ENCODE data around the gene LIX1L. TPM values are rescaled to one million over a fixed set of nuclear protein-coding genes. Genes with fewer than 3 reads are reported as not detected.

The LIX1L gene
- total and polyA plus RNA-seq, 2 of the 13 experiments (the other 11 are each of a cell fraction or from before 2014, with no cell fraction given): 8.1 to 24.9 TPM

GRCh38 chr1:145918144-145918991, 39.4 kb downstream of the LIX1L start, which contains the start of gene PEX11B (continued):
- TF ChIP-seq ZNF609 (CRISPR knock-in tag; IDR thresholded peaks at IDR 0.05; ENCODE audit: borderline replicate concordance) (0 out of 2 replicates have a peak, but pooled peaks have one; percentile 43), NAIF1 (CRISPR knock-in tag; IDR thresholded peaks at IDR 0.05; ENCODE audit: borderline replicate concordance) (no peak; the same call in 1 of the 2 replicates), ZNF580 (CRISPR knock-in tag; IDR thresholded peaks at IDR 0.05; ENCODE audit: borderline replicate concordance, low read depth) (no peak), ZNF20 (CRISPR knock-in tag; IDR thresholded peaks at IDR 0.05) (no peak), DMTF1 (CRISPR knock-in tag; IDR thresholded peaks at IDR 0.05) (no peak), ZNF484 (CRISPR knock-in tag; IDR thresholded peaks at IDR 0.05; ENCODE audit: borderline replicate concordance, low read depth) (no peak), TOE1 (CRISPR knock-in tag; IDR thresholded peaks at IDR 0.05) (no peak), SP140L (CRISPR knock-in tag; IDR thresholded peaks at IDR 0.05; ENCODE audit: borderline replicate concordance) (no peak), FLYWCH1 (CRISPR knock-in tag; IDR thresholded peaks at IDR 0.05) (no peak), MZF1 (CRISPR knock-in tag; IDR thresholded peaks at IDR 0.05; ENCODE audit: borderline replicate concordance) (0 out of 2 replicates have a peak, but pooled peaks have one; percentile 15), E2F5 (CRISPR knock-in tag; conservative IDR thresholded peaks at IDR 0.05) (no peak), HOXA3 (CRISPR knock-in tag; IDR thresholded peaks at IDR 0.05) (peak; percentile 57; the same call in 1 of the 2 replicates), ARNTL (CRISPR knock-in tag; IDR thresholded peaks at IDR 0.05) (no peak), SRY (CRISPR knock-in tag; IDR thresholded peaks at IDR 0.05) (no peak), ZNF329 (CRISPR knock-in tag; IDR thresholded peaks at IDR 0.05; ENCODE audit: low read depth) (no peak), HNF1B (CRISPR knock-in tag; IDR thresholded peaks at IDR 0.05) (no peak), CREM (IDR thresholded peaks at IDR 0.05) (no peak), CREM (CRISPR knock-in tag; IDR thresholded peaks at IDR 0.05) (no peak)

Measured in HepG2 (cell line).